Astrocyte (in vitro differentiated cells and primary cell): ENCODE results near the gene ZNF627.
"Not testable (repeated sequence)": the region's sequence is repeated elsewhere in the genome, so short reads cannot be mapped to it uniquely, and the experiment has no call there.

Experiments used
- EZH2 ChIP-seq: IDR thresholded peaks from 2 replicates; pipeline ENCODE4 v1.6.1; 2012; ENCODE audit warnings: mild to moderate bottlenecking, low read length, inconsistent platforms; ENCODE audit not compliant: insufficient read depth
- TF ChIP-seq, protein P1 (sequence below): IDR thresholded peaks from 2 replicates; pipeline ENCODE4 v1.5.1; 2011; ENCODE audit warnings: low read depth, mild to moderate bottlenecking, inconsistent platforms, low read length, moderate library complexity; ENCODE audit not compliant: insufficient read depth

GRCh38 chr19:11564082-11564807, 33.0 kb upstream of the ZNF627 start:
- TF ChIP-seq, protein P1, sequence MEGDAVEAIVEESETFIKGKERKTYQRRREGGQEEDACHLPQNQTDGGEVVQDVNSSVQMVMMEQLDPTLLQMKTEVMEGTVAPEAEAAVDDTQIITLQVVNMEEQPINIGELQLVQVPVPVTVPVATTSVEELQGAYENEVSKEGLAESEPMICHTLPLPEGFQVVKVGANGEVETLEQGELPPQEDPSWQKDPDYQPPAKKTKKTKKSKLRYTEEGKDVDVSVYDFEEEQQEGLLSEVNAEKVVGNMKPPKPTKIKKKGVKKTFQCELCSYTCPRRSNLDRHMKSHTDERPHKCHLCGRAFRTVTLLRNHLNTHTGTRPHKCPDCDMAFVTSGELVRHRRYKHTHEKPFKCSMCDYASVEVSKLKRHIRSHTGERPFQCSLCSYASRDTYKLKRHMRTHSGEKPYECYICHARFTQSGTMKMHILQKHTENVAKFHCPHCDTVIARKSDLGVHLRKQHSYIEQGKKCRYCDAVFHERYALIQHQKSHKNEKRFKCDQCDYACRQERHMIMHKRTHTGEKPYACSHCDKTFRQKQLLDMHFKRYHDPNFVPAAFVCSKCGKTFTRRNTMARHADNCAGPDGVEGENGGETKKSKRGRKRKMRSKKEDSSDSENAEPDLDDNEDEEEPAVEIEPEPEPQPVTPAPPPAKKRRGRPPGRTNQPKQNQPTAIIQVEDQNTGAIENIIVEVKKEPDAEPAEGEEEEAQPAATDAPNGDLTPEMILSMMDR = not testable (repeated sequence)
- TF ChIP-seq EZH2 = not testable (repeated sequence)
